Inferior parietal cortex (tissue), 1 donor: Measurements from ENCODE around the gene PDE4D.
"Not testable (repeated sequence)": the region's sequence is repeated elsewhere in the genome, so short reads cannot be mapped to it uniquely, and the experiment has no call there.

Source experiments
- DNase-seq: peaks from one replicate; pipeline ENCODE4 v3.0.0-alpha.2; 2016; ENCODE audit errors: extremely low spot score

PDE4D gene

GRCh38 chr5:59421986-59422941 lies 471.3 kb downstream of the PDE4D start:
- no peak for DNase-seq

- no peak for DNase-seq
Observed at GRCh38 chr5:59420596-59420995, 472.9 kb downstream of the PDE4D start.

- no peak for DNase-seq
Observed at GRCh38 chr5:59418808-59419207, 474.7 kb downstream of the PDE4D start.

- no peak for DNase-seq
Observed at GRCh38 chr5:59416451-59416850, 477.1 kb downstream of the PDE4D start.

- no peak for DNase-seq
Observed at GRCh38 chr5:59416026-59416425, 477.5 kb downstream of the PDE4D start.

- DNase-seq: no peak
Observed at GRCh38 chr5:59412428-59412827, 481.1 kb downstream of the PDE4D start.

- not testable (repeated sequence) for DNase-seq
Observed at GRCh38 chr5:59408997-59409396, 484.5 kb downstream of the PDE4D start.

GRCh38 chr5:59407967-59408366 lies 485.6 kb downstream of the PDE4D start:
- DNase-seq: no peak

- DNase-seq: no peak
Observed at GRCh38 chr5:59401637-59402036, 491.9 kb downstream of the PDE4D start.

- DNase-seq: not testable (repeated sequence)
Observed at GRCh38 chr5:59394956-59395355, 498.6 kb downstream of the PDE4D start.

GRCh38 chr5:59393585-59394420 lies 499.7 kb downstream of the PDE4D start:
- no peak for DNase-seq

- no peak for DNase-seq
Observed at GRCh38 chr5:59391576-59391975, 501.9 kb downstream of the PDE4D start.

- DNase-seq: no peak
Observed at GRCh38 chr5:59390989-59391388, 502.5 kb downstream of the PDE4D start.

GRCh38 chr5:59390074-59390659 lies 503.4 kb downstream of the PDE4D start:
- DNase-seq: peak; percentile 76

GRCh38 chr5:59387127-59387526 lies 506.4 kb downstream of the PDE4D start:
- no peak for DNase-seq

- no peak for DNase-seq
Observed at GRCh38 chr5:59385700-59386099, 507.8 kb downstream of the PDE4D start.

- peak; percentile 74 for DNase-seq
Observed at GRCh38 chr5:59380350-59380951, 513.1 kb downstream of the PDE4D start.

- DNase-seq: not testable (repeated sequence)
Observed at GRCh38 chr5:59374036-59374435, 519.5 kb downstream of the PDE4D start.

GRCh38 chr5:59371525-59372127 lies 521.9 kb downstream of the PDE4D start:
- no peak for DNase-seq

GRCh38 chr5:59368951-59369350 lies 524.6 kb downstream of the PDE4D start:
- no peak for DNase-seq

- peak; percentile 85 for DNase-seq
Observed at GRCh38 chr5:59367791-59368394, 525.6 kb downstream of the PDE4D start.
